ENCODE results near the gene PSMB10. TPM values are rescaled to one million over a fixed set of nuclear protein-coding genes. Genes with fewer than 3 reads are reported as not detected.

The PSMB10 gene
- total and polyA plus RNA-seq, 2 of the 4 experiments (the other 2 are of a cell fraction) = 28.7 to 36.7 TPM

DNA sequence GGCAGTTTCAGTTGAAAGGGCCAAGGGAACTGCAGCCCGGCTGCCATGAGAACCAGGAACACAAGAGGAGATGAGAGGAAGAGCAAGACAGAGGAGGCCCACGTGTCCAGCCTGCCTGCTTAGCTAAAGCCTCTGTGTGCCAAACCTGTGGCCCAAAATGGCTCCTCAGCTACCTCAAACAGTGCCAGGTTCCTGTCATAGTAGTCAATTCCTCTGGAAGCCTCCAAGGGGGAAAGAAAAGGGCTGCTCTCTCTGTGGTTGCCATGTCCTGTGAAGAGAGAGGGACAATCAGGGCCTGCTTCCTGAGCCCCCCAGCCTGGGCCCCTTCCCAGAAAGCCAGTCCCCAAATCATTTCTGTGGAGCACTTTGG, 26.6 kb upstream of the PSMB10 start:
- Histone ChIP-seq H3K9me3 (ENCODE audit: control insufficient read depth, insufficient read depth, low read length) (no peaks in the 10 kb centered on the region), H3K9me1 (ENCODE audit: insufficient read depth, low read length) (peaks cover 69% of the 10 kb centered on the region), H3K14ac (replicated peaks; ENCODE audit: low read depth, low read length) (no peak overlapping the region), H2BK20ac (ENCODE audit: low read depth, low read length) (no peak overlapping the region), H4K20me1 (ENCODE audit: insufficient read depth, low read length) (peaks cover 94% of the 10 kb centered on the region), H3K4me3 (ENCODE audit: insufficient read depth, low read depth, low read length) (no peak overlapping the region), H3K23ac (ENCODE audit: low read depth, low read length) (no peak overlapping the region), H2BK120ac (ENCODE audit: low read depth, low read length) (no peak overlapping the region), H2BK5ac (ENCODE audit: low read depth, low read length, poor library complexity, severe bottlenecking) (no peak overlapping the region), H3K27ac (ENCODE audit: insufficient read depth, low read length) (no peak overlapping the region), H4K5ac (ENCODE audit: low read depth, low read length) (no peak overlapping the region), H3K4ac (ENCODE audit: low read depth, low read length) (no peak overlapping the region), H3K79me1 (ENCODE audit: low read depth in 1 of 2, low read length in 2 of 2) (peaks cover 48 to 96% of the 10 kb centered on the region in 2 experiments), H4K91ac (ENCODE audit: insufficient read depth, low read depth, low read length) (no peak overlapping the region), H2AFZ (replicated peaks; ENCODE audit: low read length, poor library complexity) (no peak overlapping the region), H3K56ac (ENCODE audit: extremely low read depth, insufficient read depth, low read length) (no peak overlapping the region), H3K9ac (ENCODE audit: low read depth, low read length) (no peak overlapping the region), H2BK15ac (ENCODE audit: low read depth, low read length) (no peak overlapping the region), H3K4me2 (ENCODE audit: low read depth, low read length) (no peak overlapping the region), H3K27me3 (ENCODE audit: control insufficient read depth, insufficient read depth, low read length) (no peaks in the 10 kb centered on the region), H3K18ac (ENCODE audit: low read depth, low read length) (no peak overlapping the region), H3K4me1 (ENCODE audit: control insufficient read depth, insufficient read depth, low read length) (peaks cover 52% of the 10 kb centered on the region), H4K8ac (ENCODE audit: low read depth in 2 of 2, low read length in 2 of 2) (no peak overlapping the region; a peak in 1 of 4 replicates), H2AK9ac (replicated peaks; ENCODE audit: low read depth, low read length, poor library complexity) (no peak overlapping the region), H3K36me3 (ENCODE audit: control insufficient read depth, insufficient read depth, low read length) (peaks cover 62% of the 10 kb centered on the region), H2AK5ac (ENCODE audit: low read depth, low read length) (no peak overlapping the region)
- in situ Hi-C loops (cut with MboI; ENCODE audit: low sequenced_read_pairs) (no loop called here), intact Hi-C loops (cut with micrococcal nuclease) (loop anchor here (10.0 kb wide), 1 partner anchor 262 kb away; no protein-coding TSS in a partner anchor), dilution Hi-C loops (cut with HindIII; ENCODE audit: low sequenced_read_pairs, unreplicated experiment) (no loop called here)
- ATAC-seq (ENCODE audit: low read depth) (no peak), DNase-seq (no peak)
- TF ChIP-seq BHLHE40 (IDR thresholded peaks at IDR 0.05; ENCODE audit: low read depth, low read length) = no peak
- no peak for TF ChIP-seq FOS (IDR thresholded peaks at IDR 0.05; ENCODE audit: low read depth, low read length)
- no peak for TF ChIP-seq NFE2L2 (IDR thresholded peaks at IDR 0.05; ENCODE audit: low read depth, low read length)
- no peak for TF ChIP-seq RFX5 (IDR thresholded peaks at IDR 0.05; ENCODE audit: low read depth, low read length)
- TF ChIP-seq, protein P1, sequence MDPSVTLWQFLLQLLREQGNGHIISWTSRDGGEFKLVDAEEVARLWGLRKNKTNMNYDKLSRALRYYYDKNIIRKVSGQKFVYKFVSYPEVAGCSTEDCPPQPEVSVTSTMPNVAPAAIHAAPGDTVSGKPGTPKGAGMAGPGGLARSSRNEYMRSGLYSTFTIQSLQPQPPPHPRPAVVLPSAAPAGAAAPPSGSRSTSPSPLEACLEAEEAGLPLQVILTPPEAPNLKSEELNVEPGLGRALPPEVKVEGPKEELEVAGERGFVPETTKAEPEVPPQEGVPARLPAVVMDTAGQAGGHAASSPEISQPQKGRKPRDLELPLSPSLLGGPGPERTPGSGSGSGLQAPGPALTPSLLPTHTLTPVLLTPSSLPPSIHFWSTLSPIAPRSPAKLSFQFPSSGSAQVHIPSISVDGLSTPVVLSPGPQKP (IDR thresholded peaks at IDR 0.05; ENCODE audit: borderline replicate concordance, low read depth, low read length) = no peak
- TF ChIP-seq, protein P2, sequence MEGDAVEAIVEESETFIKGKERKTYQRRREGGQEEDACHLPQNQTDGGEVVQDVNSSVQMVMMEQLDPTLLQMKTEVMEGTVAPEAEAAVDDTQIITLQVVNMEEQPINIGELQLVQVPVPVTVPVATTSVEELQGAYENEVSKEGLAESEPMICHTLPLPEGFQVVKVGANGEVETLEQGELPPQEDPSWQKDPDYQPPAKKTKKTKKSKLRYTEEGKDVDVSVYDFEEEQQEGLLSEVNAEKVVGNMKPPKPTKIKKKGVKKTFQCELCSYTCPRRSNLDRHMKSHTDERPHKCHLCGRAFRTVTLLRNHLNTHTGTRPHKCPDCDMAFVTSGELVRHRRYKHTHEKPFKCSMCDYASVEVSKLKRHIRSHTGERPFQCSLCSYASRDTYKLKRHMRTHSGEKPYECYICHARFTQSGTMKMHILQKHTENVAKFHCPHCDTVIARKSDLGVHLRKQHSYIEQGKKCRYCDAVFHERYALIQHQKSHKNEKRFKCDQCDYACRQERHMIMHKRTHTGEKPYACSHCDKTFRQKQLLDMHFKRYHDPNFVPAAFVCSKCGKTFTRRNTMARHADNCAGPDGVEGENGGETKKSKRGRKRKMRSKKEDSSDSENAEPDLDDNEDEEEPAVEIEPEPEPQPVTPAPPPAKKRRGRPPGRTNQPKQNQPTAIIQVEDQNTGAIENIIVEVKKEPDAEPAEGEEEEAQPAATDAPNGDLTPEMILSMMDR (conservative IDR thresholded peaks at IDR 0.05; ENCODE audit: low read depth, low read length) = no peak
- TF ChIP-seq MAFK (IDR thresholded peaks at IDR 0.05; ENCODE audit: low read depth, low read length) = no peak
- TF ChIP-seq RCOR1 (IDR thresholded peaks at IDR 0.05; ENCODE audit: insufficient replicate concordance, low read length) = no peak
- TF ChIP-seq POLR2A (IDR thresholded peaks at IDR 0.05; ENCODE audit: low read depth, low read length) = no peak
- no peak for TF ChIP-seq CHD1 (IDR thresholded peaks at IDR 0.05; ENCODE audit: low read depth, low read length)
- no peak for TF ChIP-seq MAZ (IDR thresholded peaks at IDR 0.05; ENCODE audit: borderline replicate concordance, low read depth, low read length)
- no peak for TF ChIP-seq USF2 (IDR thresholded peaks at IDR 0.05; ENCODE audit: low read depth, low read length)
- no peak for TF ChIP-seq RAD21 (IDR thresholded peaks at IDR 0.05; ENCODE audit: low read length)
- no peak for TF ChIP-seq SMC3 (IDR thresholded peaks at IDR 0.05; ENCODE audit: low read depth, low read length)
- no peak for TF ChIP-seq MXI1 (IDR thresholded peaks at IDR 0.05; ENCODE audit: borderline replicate concordance, low read depth, low read length)
- no CpG with 5 or more reads among the region's 2 CpGs for WGBS, 2 experiments (ENCODE audit: extremely low coverage in 2 of 2, insufficient read length in 1 of 2)
- POLR2A ChIA-PET (ENCODE audit: unreplicated experiment) = no interaction called here
- no TSS peak for BruUV-seq (replicated peaks)
- CTCF ChIA-PET = no interaction called here

All from IMR-90 (cell line).